Embryonic facial prominence (tissue), 1 donor: ENCODE results near the gene STK32C.

ENCODE experiments used
- DNase-seq: peaks from one replicate; pipeline ENCODE4 v3.0.0-alpha.2; 2016; ENCODE audit errors: extremely low spot score

Gene STK32C

DNA sequence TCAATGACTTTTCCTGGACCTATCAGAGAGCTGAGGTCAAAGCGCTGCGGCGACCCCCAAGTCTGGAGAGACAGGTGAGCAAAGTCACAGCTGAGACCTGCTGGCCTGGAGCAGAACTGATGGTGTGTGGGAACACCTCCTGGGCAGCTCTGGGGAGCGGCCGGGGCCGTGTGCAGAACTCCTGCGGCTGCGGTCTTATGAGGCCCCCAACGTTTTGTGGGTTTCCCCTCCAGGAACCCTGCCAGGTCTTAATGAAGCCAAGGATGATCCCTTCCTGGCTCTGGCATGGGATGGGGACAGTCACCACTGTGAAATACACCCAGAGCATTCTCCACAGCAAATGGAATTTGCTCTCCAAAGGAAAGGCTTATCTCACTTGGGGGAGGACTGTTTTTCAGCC is 94.9 kb downstream of the STK32C start:
- no peak for DNase-seq

DNA sequence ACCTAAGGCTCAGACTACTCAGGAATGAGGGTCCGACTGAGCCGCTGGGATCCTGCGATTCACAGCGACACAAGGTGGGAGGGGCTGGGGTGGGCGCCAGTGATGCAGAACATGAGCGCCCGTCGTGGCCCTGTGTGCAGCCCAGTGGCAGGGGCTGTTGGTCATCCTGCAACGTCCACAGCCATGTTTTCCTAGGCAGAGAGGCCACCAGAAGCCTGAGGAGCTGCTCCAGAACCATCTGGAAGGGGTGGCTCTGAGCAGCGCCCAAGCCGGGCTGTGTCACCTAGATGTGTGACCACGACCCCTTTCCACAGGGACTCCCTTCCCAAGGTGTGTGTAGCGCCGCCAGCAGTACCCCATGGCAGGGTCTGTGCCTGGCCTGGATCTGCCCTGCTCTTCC is 96.5 kb downstream of the STK32C start:
- DNase-seq, result no peak

DNA sequence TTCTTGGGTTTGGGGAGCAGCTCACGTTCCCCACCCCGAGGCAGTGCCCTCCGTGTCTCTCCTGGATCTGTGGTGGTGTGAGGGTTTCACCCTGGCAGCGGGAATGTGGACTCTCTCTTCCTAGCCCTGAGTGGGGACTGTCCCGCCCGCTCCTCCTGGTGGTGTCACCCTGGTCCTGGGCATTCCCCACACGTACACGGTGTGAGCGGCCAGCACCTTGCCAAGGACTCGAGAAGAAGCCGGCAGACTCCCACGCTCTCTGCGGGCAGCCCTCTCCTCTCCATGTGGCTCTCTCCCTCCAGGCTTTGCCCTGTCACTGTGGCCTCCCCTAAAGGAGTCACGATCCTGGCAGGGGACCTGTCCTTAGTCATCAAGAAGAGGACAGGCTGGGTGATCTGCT is 97.0 kb downstream of the STK32C start:
- no peak for DNase-seq

DNA sequence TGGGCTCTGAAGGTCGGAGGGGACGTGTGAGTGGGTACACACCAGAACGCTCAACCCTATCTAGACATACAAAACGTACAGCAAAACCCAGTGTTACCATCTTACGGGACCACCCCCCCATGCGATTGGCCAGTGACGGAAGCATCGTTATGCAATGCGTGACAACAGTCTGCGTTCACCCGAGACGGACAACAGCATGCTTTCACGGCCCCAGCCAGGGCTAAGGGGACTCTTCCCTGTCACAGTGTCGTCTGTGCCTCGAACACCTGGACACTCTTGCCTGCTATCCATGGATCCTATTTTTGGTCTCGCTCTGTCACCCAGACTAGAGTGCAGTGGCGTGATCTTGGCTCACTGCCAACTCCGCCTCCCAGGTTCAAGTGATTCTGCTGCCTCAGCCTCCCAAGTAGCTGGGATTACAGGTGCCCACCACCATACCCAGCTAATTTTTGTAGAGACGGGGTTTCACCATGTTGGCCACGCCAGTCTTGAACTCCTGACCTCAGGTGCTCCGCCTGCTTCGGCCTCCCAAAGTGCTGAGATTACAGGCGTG is 97.7 kb downstream of the STK32C start:
- no peak for DNase-seq

DNA sequence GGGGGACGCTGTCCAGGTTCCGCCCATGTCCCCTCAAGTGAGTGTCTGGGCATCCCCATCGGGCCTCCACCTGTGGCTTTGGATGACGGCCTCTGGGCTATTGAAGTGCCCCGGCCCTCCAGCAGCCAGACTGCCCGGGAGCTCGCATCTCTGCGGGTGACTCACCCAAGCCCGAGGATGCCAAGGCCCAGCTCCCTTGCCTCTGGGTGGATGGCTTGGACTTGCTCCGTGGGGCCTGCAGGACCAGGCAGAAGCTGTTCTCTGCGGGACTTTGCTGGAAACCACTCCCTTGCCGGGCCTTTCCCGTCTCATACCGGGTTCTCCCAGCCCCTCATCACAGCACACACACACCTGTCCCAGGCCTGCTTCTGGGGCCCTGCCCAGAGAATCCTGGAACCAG is 98.6 kb downstream of the STK32C start:
- DNase-seq, result no peak

DNA sequence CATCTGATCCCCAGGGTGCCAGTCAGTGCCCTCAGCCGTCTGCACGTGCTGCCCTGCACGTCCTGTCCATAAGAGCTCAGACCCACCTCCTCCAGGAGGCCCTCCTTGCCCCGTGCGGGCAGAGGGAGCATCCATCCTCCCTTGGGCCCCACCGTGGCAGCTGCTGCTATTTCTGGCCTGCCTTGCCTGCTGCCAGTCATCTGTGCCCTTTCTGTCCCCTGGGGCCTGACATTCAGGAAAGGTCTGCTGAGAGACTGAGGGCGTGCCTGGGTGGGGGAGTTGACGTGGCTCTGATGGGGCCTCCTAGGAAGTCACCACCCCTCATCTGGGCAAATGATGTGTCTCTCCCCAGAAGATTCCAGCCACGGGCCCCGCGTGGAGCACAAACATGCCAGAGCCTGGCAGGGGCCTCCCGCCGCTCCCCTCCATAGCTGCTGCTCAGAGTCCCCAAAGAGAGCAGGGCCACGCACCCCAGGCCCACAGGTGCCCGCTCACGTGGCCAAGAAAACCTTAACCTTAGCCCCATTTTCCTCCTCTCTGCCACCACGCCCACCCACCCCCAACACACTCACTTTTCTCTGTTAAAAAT is 99.2 kb downstream of the STK32C start:
- no peak for DNase-seq

DNA sequence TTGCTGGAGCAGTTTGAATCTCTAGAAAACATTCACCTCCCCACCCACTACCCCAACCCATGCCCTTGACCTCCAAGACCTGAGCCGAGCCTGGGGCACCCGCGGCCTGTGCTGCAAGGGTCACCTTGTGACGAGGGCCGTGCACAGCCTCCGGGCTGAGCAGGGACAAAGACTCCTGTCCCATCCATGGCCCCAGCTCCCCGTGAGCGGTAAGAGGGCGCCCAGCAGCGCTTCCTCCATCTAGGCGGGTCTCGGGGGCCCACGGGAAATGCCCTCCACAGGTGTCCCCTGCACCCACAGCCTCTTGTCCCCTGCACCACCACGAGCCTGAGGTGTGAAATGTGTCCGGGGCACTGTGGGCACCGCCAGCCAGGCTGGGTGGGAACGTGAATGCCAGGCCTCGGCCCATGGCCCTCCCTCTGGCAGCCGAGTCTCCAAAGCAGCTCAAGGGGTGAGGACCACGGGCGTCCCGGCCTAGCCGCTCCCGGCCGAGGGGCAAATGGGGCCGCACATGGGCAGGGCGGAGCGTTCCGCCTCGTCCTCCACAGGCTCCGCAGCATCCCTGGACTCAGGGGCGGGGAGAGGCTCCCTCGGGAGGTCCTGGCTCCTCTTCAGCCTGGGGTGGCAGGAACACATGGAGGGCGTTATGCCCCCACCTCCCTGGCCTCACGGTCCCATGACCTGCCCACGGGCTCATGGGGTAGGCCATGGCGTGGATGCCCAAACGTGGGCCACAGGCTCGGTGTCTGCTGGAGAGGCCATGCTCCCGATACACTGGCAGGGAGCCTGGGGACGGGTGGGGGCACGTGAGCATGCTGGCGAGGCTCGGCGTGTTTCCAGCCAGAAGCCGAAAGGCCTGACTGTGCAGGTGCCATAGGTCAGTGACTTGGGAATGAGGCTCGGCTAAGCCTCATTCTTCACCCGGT is 100.0 kb downstream of the STK32C start:
- DNase-seq, result no peak

DNA sequence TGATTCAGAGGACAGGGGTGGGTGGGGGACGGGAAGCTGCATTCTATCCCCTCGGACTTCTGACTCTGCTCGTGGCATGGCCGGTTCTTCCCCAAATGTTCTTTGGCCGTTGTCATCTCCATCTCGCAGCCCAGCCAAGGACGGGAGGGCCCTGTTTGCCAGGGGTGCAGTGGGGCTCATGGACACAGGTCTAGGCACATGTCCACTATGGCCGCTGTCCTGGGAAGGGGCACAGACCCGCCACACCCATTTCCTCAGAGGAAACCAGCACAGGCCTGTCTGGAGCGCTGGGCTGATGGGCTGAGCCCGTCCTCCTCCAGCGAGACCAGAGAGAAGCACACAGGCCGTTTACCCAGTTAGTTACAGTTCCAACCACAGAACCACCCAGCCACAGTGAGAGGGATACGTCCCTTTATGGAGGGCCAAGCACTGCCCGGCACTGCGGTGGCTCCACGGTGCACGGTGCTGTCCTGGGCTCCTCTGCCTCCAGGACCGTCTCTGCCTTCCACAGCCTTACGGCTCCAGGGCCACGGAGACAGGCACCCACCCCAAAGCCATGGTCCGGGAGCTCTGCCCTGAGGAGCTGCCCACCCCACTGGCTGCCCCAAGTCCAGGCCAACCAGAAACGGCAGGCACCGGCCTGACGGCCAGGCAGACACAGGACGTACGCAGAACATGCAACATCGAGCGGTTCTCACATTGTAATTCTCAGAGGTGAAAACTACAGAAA is 100.8 kb downstream of the STK32C start:
- no peak for DNase-seq

DNA sequence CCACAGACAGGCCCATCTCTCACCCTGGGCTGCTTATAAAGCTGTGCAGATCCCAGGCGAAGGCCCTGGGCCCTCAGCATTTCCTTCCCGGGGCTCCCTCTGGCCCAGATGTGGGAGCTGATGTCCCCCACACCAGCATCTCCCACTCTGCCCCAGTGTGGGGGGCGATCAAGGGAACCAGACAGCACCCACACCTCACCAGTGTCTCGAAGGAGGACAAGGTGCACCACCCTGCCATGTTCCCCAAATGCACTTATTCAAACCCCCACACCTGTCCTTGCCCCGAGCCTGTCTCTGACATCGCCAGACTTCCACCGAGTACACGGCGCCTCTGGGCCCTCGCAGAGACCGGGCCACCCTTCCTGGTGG is 101.4 kb downstream of the STK32C start:
- no peak for DNase-seq

DNA sequence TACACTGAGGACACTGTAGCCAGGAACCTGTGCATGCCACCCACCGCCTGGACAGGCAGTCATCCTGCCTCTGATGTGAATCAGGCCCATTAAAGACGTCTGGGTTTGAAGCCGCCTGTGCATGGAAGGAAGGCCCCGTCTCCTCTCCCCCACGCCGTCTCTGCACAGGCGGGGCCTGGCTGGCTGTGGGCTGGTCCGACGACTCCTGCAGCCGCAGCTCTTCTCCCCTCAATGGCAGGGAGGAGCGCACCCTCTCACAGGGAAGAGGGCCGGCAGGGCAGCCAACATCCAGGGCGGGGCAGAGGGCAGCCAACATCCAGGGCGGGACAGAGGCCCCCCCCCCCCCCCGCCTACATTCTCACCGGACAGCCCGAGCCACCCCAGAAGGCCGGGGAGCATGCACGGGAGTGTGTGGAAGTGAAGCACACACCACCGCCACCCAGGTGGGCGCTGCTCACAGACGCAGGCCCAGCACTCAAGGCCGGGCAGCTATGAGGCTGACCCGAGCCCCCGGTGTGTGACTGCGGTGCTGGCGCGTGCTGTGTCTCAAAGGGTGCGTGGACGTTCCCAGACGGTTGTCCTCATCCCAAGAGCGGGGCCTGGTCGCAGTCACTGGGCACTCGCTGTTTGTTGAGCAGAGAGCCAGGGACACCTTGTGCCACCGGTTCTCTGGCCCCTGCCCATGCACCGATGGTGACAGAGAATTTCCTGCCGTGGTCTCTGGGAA is 101.9 kb downstream of the STK32C start:
- no peak for DNase-seq

DNA sequence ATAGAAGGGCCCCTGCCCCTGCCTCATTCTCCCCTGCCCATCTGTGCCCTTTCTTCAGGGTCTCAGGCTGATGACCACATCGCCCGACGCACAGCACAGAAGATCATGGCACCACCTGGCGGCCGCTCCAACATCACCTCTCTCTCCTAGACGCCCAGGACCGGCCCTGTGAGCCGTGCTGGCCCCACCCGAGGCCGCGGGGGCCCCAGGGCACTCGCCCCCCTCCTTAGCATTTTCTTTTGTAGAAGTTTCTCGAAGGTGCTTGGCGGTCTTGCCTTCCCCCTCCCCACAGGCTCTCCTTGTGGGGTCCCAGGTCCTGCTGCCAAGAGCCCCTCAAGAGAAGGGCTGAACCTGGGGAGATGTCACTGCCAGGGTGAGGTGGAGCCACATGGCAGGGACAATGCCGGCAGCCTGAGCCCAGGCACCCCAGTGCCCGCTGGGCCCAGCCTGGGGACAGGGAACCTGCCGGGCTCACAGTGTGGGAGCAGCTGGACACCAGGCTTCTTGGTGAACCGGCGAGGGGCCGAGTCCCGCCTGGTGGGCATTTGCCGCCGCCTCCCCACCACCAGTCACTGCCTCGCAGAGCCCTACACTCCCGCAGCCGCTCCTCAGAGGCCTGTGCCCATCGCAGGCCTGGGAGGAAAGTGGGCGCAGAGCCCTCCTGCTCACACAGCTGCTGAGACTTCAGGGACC is 102.8 kb downstream of the STK32C start:
- DNase-seq, result no peak

DNA sequence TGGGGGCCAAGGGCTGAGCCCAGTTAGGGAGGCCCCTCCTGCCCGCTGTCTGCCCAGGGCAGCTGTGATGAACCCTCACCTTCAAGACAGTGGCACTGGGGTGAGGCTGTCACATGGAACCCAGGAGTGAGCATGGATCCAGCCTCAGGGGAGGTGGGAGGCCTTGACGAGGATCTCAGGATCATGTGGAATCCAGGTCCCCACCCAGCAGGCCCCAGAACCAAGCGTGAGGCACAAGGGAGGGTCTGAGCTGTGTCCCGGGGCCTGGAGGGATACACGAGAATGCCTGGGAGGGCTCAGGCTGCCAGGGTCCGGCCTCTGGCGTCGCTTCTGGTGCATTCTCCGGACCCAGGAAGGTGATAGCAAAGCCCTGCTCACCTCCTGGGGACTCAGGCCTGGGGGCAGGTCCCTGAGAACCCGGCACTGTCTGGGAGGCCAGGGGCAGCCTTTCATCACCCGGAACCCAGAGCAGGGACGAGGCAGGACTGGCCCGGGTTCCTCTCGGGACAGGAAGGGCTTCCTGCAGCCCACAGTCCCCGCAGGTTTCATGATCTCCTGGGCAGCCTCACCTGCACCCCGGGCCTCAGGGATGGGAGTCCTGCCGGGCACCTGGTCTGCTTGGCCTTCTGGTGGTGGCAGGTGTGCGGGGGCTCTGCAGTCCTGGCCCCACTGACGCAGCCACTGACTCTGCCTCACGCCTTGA is 103.5 kb downstream of the STK32C start:
- DNase-seq, result no peak

DNA sequence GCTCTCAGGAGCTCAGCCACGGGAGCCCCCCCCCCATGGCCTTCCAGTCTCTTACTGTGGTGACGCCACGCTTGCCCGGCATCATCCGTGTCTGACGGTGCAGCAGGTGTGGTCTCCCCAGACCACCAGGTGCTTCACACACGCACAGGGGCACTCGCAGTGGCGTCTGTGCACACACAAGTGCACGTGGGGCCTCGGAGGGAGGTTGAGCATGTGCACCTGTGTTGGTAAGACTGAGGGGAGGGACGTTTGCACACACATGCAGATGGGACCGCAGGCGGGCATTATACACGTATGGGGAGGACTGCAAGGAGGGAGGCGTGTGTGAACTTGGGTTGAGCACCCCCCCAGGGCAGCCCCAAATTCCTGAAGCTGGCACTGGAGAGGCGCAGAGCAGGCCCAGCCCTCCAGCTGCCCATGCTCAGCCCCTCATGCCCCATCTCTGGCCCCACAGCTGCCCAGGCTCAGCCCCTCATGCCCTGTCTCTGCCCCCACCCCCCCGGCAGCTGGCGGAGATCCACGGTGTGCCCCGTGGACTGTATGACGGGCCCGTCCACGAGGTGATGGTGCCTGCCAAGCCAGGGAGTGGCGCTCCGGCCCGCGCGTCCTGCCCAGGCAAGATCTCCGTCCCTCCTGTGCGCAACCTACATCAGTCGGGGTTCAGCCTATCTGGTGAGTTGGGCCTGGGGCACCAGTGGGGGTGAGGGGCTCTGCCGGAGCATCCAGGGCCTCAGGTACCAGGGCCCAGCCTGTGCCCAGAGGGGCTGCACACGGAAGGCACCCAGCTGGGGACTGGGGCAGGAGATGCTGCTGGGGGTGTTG is 104.3 kb downstream of the STK32C start:
- no peak for DNase-seq

DNA sequence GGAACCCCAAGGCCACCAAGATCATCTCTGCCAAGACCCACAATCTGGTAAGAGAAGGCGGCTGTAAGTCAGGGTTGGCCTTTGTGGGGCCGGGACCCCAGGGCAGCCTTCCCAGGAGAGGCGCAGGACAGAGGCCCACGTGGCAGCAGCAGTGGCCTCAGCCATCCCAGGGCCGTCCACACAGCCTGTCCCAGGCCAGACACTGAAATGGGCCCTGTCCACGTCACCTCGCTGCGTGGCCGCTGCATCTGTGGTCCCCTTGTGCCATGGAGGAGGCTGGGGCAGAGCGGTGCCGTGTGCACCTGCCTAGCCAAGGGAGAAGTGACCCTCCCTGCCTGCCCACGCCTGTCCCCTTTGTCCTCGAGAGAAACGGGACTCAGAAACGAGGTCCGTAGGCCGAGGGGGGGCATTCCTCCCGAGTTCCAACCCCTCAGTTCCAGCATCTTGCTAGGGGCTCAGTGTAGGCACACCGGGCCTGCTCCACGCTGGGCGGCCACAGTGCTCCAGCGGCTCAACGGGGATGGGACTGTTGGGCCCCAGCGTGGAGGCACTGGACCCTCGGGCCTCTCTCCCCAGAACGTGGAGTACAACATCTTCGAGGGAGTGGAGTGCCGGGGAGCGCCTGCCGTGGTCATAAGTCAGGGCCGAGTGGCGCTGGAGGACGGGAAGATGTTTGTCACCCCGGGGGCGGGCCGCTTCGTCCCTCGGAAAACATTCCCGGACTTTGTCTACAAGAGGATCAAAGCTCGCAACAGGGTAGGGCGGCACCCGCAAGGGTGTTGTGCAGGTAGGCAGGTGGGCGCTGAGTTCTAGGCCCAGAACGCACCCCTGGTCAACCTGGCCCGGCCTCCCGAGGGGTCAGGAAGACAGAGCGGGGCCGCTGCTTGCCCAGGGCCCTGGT is 105.4 kb downstream of the STK32C start:
- DNase-seq, result no peak

DNA sequence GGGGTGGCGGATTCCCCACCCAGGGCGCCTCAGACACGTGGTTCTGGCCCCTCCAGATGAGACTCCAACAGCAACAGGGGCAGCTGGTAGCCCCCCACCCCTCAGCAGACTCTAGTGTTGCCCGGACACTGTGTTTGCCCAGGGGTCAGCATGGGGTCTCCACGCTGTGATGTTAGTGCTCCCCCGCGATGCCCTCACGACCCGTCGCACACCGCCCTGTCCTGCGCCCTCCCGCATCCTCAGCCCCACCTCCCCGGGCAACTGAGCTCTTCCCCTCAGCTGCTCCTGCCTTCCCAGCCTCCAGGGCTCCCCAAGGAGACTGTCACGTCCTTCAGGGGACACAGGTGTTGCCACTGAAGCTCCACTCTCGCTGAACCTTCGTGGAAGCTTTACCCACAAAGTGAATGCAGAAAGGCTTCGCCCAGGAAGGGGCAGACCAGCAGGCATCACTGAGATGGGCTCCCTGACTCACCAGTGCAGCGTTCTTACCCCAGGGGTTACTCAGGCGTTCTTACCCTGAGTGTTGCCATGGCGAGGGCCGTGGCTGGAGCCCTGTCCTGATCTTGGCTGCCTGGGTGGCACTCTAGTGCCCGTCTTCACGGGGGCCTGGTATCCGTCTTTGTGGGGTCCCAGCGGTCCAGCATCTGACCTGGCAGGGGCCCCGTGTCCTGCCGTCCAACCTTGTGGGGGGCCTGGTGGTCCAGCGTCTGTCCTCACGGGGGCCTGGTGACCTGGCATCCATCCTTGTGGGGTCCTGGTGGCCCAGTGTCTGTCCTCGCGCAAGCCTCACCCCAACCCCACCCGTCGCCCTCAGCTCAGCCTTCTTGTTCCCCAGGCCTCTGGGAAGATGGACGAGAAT is 106.4 kb downstream of the STK32C start:
- no peak for DNase-seq

DNA sequence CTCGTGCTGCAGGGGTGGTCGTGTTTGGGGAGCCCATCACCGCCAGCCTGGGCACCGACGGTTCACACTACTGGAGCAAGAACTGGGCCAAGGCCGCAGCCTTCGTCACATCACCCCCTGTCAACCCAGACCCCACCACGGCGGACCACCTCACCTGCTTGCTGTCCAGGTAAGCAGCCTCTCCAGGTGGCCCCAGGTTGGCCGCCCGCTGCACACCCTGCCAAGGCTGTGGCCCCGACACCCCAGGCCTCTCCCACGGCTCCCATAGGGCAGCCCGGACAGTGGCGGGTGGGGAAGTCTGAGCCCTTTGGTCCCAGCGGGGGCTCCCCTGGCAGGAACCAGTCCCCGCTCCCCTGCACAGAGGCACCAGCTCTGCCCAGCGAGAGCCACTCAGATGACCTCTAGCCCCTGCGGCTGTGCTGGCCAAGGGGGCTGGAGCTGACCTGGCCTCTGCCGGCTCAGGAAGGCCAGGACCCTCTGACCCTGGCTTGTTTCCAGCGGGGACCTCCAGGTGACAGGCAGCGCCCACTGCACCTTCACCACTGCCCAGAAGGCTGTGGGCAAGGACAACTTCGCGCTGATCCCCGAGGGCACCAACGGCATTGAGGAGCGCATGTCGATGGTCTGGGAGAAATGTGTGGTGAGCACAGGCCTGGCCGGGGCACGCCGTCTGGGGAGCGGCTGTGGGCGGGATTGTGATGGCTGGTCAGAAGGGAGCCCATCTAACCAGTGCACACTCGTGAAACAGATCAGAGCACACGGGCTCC is 107.2 kb downstream of the STK32C start:
- DNase-seq, result no peak

DNA sequence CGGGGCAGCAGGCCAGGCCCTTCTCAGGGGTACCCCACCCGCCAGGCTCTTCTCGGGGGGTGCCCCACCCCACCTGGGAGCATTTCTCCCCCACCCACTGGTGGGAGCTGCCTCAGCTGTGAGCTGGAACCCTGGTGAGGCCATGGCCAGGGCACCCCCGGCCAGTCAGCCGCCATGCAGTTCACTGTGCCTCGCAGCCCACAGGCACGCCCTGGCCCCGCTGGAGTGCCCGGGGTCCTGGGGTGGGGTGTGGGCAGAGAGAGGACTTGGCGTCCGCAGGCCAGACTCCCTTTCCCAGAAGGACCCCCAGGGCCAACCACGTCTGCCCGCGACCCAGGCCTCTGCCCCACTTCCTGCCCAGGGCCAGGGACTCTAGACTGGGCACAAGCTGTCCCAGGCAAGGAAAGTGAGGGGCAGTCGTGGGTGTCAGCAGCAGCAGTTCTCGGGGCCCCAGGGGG is 107.9 kb downstream of the STK32C start:
- DNase-seq, result no peak
